Parathyroid adenoma (tissue), 2 donors: Measurements from ENCODE around the gene VAPA.
A peak's percentile ranks its signal among the peaks of the same experiment; 100 is the strongest.

ENCODE experiments used
- H2AFZ ChIP-seq: fragments of 300-600 bp; sonication (generic); one replicate; pipeline ENCODE4 v1.7.0; 2017; ENCODE audit warnings: antibody characterized with exemption, mild to moderate bottlenecking
- H3K27ac ChIP-seq: fragments of 300-600 bp; sonication (generic); one replicate; pipeline ENCODE4 v1.7.0; 2017
- H3K27me3 ChIP-seq: fragments of 300-600 bp; sonication (generic); one replicate; pipeline ENCODE4 v1.7.0; 2017; ENCODE audit warnings: low read length; ENCODE audit not compliant: control insufficient read depth, insufficient read depth
- H3K36me3 ChIP-seq: fragments of 300-600 bp; sonication (generic); one replicate; pipeline ENCODE4 v1.7.0; 2017; ENCODE audit warnings: low read length; ENCODE audit not compliant: control insufficient read depth, insufficient read depth
- H3K4me1 ChIP-seq: fragments of 300-600 bp; sonication (generic); one replicate; pipeline ENCODE4 v1.7.0; 2017; ENCODE audit warnings: control low read depth
- H3K4me2 ChIP-seq: fragments of 300-600 bp; sonication (generic); one replicate; pipeline ENCODE4 v1.7.0; 2017; ENCODE audit warnings: low read length
- H3K4me3 ChIP-seq: fragments of 300-600 bp; sonication (generic); one replicate; pipeline ENCODE4 v1.7.0; 2017; ENCODE audit warnings: low read depth, low read length
- H3K79me2 ChIP-seq: fragments of 300-600 bp; sonication (generic); one replicate; pipeline ENCODE4 v1.7.0; 2017; ENCODE audit warnings: control low read depth
- H3K9ac ChIP-seq: fragments of 300-600 bp; sonication (generic); one replicate; pipeline ENCODE4 v1.7.0; 2017; ENCODE audit warnings: mild to moderate bottlenecking
- H3K9me3 ChIP-seq: fragments of 300-600 bp; sonication (generic); one replicate; pipeline ENCODE4 v1.7.0; 2017; ENCODE audit warnings: low read length; ENCODE audit not compliant: control insufficient read depth
- TF ChIP-seq, protein P1 (sequence below): fragments of 300-600 bp; sonication (generic); IDR thresholded peaks from one replicate; pipeline ENCODE4 v1.7.0; 2017; ENCODE audit warnings: antibody characterized with exemption, mild to moderate bottlenecking
- donor health status: primary hyperparathyroidism.

Gene VAPA

DNA sequence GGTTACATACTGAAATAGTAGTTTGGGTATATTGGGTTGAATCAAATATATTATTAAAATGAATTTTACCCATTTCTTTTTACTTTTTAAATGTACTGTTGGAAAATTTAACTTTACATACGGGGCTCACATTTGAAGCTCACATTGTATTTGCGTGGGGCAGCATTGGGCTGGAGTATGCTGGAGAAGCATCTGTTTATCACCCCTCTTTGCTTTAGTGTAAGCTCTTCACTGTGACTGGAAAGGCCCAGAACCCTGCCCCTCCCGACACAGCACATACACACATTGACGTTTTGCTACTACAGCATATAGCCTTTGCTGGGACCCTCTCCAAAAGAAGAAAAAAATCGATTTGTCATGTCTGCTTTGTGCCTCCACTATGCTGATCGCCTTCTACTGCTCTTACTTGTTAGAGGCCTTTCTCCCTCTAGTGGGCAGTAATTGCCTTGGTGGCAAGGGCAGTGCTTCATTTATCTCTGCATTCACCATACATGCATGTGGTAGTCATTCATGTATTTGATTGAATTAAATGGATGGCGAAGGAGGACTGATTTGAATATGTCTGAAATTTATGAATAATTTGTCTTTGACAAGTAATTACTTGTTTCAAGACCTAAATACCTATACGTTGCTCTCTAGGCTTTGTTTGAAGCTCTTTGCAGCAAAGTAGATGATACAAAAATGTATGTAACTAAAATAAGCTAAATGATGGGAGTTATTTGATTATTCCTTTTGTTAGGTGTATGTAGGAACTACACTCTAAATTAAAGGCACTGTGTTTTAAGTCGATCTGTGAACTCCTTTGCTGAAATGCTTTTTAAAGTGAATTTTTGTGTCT is 37.4 kb downstream of the VAPA start:
- Histone ChIP-seq H3K27ac (no peak overlapping the region), H2AFZ (no peak overlapping the region), H3K4me1 (peaks cover 7% of the 10 kb centered on the region), H3K36me3 (no peaks in the 10 kb centered on the region), H3K79me2 (peaks cover 15% of the 10 kb centered on the region), H3K27me3 (no peaks in the 10 kb centered on the region), H3K4me2 (no peak overlapping the region), H3K9ac (no peak overlapping the region), H3K4me3 (no peak overlapping the region), H3K9me3 (no peaks in the 10 kb centered on the region)
- TF ChIP-seq, protein P1, sequence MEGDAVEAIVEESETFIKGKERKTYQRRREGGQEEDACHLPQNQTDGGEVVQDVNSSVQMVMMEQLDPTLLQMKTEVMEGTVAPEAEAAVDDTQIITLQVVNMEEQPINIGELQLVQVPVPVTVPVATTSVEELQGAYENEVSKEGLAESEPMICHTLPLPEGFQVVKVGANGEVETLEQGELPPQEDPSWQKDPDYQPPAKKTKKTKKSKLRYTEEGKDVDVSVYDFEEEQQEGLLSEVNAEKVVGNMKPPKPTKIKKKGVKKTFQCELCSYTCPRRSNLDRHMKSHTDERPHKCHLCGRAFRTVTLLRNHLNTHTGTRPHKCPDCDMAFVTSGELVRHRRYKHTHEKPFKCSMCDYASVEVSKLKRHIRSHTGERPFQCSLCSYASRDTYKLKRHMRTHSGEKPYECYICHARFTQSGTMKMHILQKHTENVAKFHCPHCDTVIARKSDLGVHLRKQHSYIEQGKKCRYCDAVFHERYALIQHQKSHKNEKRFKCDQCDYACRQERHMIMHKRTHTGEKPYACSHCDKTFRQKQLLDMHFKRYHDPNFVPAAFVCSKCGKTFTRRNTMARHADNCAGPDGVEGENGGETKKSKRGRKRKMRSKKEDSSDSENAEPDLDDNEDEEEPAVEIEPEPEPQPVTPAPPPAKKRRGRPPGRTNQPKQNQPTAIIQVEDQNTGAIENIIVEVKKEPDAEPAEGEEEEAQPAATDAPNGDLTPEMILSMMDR = peak; percentile 63

GRCh38 chr18:9952633-9953416 is 39.0 kb downstream of the VAPA start:
- Histone ChIP-seq H3K9ac (no peak overlapping the region), H2AFZ (no peak overlapping the region), H3K4me1 (peaks cover 7% of the 10 kb centered on the region), H3K4me2 (no peak overlapping the region), H3K9me3 (no peaks in the 10 kb centered on the region), H3K4me3 (no peak overlapping the region), H3K27ac (no peak overlapping the region), H3K79me2 (peaks cover 15% of the 10 kb centered on the region), H3K27me3 (no peaks in the 10 kb centered on the region), H3K36me3 (no peaks in the 10 kb centered on the region)
- TF ChIP-seq, protein P1 = no peak

GRCh38 chr18:9958861-9959399 is 45.1 kb downstream of the VAPA start:
- H3K27ac ChIP-seq = no peak overlapping the region
- H2AFZ ChIP-seq = no peak overlapping the region
- H3K36me3 ChIP-seq = no peaks in the 10 kb centered on the region
- no peak overlapping the region for H3K9ac ChIP-seq
- TF ChIP-seq, protein P1 = no peak
- H3K9me3 ChIP-seq = no peaks in the 10 kb centered on the region
- no peaks in the 10 kb centered on the region for H3K79me2 ChIP-seq
- no peaks in the 10 kb centered on the region for H3K27me3 ChIP-seq
- H3K4me1 ChIP-seq = no peaks in the 10 kb centered on the region
- no peak overlapping the region for H3K4me3 ChIP-seq
- no peak overlapping the region for H3K4me2 ChIP-seq

- Histone ChIP-seq H2AFZ (no peak overlapping the region), H3K9ac (no peak overlapping the region), H3K4me3 (no peak overlapping the region), H3K4me2 (no peak overlapping the region), H3K36me3 (no peaks in the 10 kb centered on the region), H3K9me3 (no peaks in the 10 kb centered on the region), H3K79me2 (no peaks in the 10 kb centered on the region), H3K27ac (no peak overlapping the region), H3K27me3 (no peaks in the 10 kb centered on the region), H3K4me1 (no peaks in the 10 kb centered on the region)
- TF ChIP-seq, protein P1 = no peak
These were observed 45.7 kb downstream of the VAPA start for GRCh38 chr18:9959564-9959963.
